ENCODE measurements around the gene G0S2.

Gene G0S2

DNA sequence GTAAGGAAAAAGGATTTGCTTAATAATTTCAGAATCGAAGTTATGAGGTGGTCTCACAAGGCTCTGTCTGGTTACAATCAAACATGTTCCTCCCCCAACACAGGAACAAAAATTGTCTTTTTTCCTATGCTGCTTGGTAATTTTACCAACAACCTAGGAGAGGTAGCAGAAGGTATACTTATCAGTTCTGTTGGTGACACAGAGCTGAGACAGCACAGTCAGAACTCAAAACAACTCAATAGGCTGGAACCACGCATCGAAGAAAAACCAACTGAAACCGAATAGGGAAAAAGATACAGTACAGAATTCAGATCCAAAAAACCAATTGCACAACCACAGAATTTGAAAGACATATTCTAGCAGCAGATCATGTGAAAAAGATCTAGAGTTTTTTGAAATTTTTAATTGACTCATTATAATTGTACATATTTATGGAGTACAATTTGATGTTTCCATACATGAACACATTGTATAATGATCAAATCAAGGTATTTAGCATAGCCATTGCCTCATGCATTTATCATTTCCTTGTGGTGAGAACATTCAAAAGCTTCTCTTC is 3.8 kb downstream of the G0S2 start:
- H3K4me3 ChIP-seq (ENCODE audit: low read depth, low read length) = no peak overlapping the region
- no peak for DNase-seq (ENCODE audit: low read depth)
- TF ChIP-seq, protein P1, sequence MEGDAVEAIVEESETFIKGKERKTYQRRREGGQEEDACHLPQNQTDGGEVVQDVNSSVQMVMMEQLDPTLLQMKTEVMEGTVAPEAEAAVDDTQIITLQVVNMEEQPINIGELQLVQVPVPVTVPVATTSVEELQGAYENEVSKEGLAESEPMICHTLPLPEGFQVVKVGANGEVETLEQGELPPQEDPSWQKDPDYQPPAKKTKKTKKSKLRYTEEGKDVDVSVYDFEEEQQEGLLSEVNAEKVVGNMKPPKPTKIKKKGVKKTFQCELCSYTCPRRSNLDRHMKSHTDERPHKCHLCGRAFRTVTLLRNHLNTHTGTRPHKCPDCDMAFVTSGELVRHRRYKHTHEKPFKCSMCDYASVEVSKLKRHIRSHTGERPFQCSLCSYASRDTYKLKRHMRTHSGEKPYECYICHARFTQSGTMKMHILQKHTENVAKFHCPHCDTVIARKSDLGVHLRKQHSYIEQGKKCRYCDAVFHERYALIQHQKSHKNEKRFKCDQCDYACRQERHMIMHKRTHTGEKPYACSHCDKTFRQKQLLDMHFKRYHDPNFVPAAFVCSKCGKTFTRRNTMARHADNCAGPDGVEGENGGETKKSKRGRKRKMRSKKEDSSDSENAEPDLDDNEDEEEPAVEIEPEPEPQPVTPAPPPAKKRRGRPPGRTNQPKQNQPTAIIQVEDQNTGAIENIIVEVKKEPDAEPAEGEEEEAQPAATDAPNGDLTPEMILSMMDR (IDR thresholded peaks at IDR 0.05; ENCODE audit: insufficient read depth, low read depth, low read length, missing control alignments) = no peak

DNA sequence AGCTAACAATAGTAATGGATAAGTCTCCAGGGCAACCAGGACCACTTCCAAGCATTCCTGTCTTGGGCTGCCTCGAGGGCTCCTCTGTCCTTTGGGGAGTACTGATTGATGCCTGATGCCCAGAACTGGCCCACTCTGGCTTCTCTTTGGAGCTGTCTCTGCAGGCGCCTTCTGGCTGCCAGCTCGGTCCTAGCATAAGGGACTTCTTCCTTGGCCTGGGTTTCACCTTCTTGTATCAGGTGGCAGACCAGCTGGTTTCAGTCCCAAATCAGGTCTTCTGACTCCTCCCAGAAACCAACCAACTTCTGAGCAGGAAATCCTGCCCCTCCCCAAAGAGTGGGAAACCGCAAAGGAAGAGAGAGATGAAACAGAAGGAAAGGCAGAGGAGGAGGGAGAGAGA is 10.6 kb downstream of the G0S2 start:
- DNase-seq (ENCODE audit: low read depth) = peak; percentile 55
- no peak overlapping the region for H3K4me3 ChIP-seq (ENCODE audit: low read depth, low read length)
- TF ChIP-seq, protein P1 (IDR thresholded peaks at IDR 0.05; ENCODE audit: insufficient read depth, low read depth, low read length, missing control alignments) = no peak

DNA sequence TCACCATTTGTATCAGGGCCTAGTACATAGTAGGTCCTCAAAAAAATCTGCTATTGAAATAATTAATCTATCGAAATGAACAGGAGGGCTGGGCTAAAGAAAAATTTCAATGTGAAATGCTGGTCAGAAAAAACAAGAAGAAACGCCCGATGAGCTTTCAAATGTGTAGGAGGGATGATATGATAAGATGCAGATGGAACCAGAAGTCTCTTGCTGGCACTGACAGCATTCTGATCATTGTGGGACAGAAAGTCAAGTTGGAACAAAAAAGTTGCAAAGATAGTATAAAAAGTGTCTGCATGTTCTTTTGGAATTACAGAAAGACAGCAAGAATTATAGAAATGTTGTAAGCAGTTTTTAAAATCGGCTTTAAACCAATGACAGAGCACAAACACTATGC is 11.1 kb downstream of the G0S2 start:
- TF ChIP-seq, protein P1 (IDR thresholded peaks at IDR 0.05; ENCODE audit: insufficient read depth, low read depth, low read length, missing control alignments) = no peak
- H3K4me3 ChIP-seq (ENCODE audit: low read depth, low read length) = no peak overlapping the region
- DNase-seq (ENCODE audit: low read depth) = no peak

DNA sequence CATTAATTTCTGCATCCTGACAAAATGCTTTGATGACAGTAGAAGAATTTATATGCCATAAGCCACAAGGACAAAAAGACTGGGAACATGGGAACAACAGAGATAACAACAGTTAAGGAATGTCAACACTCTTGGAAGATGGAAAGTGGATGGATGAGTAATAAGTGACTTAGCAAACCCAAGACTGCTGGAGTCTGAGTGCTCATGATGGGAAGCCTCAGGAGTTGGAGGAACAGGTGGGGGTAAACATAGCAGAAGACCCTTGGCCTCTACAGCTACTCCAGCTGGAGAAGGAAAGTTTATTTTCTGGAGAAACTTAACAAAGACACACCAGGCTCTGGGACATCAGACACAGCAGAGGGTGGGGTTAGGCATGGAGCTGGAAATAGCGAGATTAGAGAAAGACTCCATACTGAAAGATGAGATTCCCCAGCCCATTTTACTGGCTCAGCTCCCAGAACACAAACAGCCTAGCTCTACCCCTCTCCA is 13.6 kb downstream of the G0S2 start:
- TF ChIP-seq, protein P1 (IDR thresholded peaks at IDR 0.05; ENCODE audit: insufficient read depth, low read depth, low read length, missing control alignments) = no peak
- H3K4me3 ChIP-seq (ENCODE audit: low read depth, low read length) = no peak overlapping the region
- DNase-seq (ENCODE audit: low read depth) = no peak

DNA sequence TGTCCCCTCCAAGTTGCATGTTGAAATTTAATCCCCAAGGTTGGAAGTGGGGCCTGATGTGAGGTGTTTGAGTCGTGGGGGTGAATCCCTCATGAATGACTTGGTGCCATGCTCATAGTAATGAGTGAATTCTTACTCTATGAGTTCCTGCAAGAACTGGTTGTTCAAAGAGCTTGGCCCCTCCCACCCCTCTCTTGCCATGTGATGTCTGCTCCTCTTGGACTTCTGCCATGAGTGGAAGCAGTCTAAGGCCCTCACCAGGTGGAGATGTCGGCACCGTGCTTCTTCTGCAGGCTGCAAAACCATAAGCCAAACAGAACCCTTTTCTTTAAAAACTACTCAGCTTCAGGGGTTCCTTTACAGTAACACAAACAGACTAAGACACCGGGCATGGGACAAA is 14.3 kb downstream of the G0S2 start:
- H3K4me3 ChIP-seq (ENCODE audit: low read depth, low read length) = no peak overlapping the region
- DNase-seq (ENCODE audit: low read depth) = no peak
- TF ChIP-seq, protein P1 (IDR thresholded peaks at IDR 0.05; ENCODE audit: insufficient read depth, low read depth, low read length, missing control alignments) = no peak

DNA sequence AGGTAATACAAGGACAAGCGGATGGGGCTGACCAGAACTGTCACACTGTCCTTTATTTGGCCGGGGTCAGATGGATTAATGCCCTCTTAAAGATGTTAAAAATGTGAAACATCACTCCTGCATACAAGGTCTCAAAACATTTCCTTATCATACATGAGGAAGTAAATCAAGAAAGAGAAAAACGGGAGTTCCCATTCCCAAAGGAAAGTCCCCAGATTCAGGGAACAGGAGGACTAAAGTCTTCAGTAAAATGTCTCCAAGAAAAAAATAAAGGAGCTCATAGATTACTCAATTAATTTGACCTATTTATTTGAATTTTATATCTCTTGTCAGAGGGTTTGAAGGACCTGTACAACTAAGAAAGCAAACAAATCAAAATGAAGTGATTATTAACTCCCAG is 16.0 kb downstream of the G0S2 start:
- no peak for DNase-seq (ENCODE audit: low read depth)

More for the DNA sequence above, 16.0 kb downstream of the G0S2 start:
- H3K4me3 ChIP-seq (ENCODE audit: low read depth, low read length) = no peak overlapping the region
- TF ChIP-seq, protein P1 (IDR thresholded peaks at IDR 0.05; ENCODE audit: insufficient read depth, low read depth, low read length, missing control alignments) = no peak
